COLO829 (cell line): Measurements from ENCODE around the gene SEMA4G.

Experiments used
- DNase-seq: peaks from one replicate; pipeline ENCODE4 v3.0.0; 2012; ENCODE audit warnings: low spot score

Gene SEMA4G, protein sequence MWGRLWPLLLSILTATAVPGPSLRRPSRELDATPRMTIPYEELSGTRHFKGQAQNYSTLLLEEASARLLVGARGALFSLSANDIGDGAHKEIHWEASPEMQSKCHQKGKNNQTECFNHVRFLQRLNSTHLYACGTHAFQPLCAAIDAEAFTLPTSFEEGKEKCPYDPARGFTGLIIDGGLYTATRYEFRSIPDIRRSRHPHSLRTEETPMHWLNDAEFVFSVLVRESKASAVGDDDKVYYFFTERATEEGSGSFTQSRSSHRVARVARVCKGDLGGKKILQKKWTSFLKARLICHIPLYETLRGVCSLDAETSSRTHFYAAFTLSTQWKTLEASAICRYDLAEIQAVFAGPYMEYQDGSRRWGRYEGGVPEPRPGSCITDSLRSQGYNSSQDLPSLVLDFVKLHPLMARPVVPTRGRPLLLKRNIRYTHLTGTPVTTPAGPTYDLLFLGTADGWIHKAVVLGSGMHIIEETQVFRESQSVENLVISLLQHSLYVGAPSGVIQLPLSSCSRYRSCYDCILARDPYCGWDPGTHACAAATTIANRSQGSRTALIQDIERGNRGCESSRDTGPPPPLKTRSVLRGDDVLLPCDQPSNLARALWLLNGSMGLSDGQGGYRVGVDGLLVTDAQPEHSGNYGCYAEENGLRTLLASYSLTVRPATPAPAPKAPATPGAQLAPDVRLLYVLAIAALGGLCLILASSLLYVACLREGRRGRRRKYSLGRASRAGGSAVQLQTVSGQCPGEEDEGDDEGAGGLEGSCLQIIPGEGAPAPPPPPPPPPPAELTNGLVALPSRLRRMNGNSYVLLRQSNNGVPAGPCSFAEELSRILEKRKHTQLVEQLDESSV

GRCh38 chr10:100969187-100970075 lies at the start of gene SEMA4G:
TSS of gene SEMA4G (plus strand) at chr10:100969504. CDS start at chr10:100972913, 3,409 bp downstream.
- DNase-seq = peak; percentile 4

GRCh38 chr10:100923580-100923979 lies 45.7 kb upstream of the SEMA4G start:
- no peak for DNase-seq

GRCh38 chr10:100927266-100927665 lies 42.0 kb upstream of the SEMA4G start:
- DNase-seq = no peak

- no peak for DNase-seq
These were observed 41.3 kb upstream of the SEMA4G start for GRCh38 chr10:100928039-100928438.

GRCh38 chr10:100930368-100930767 lies 38.9 kb upstream of the SEMA4G start:
- DNase-seq = no peak

GRCh38 chr10:100934084-100934659 lies 35.1 kb upstream of the SEMA4G start:
- DNase-seq = no peak

DNA sequence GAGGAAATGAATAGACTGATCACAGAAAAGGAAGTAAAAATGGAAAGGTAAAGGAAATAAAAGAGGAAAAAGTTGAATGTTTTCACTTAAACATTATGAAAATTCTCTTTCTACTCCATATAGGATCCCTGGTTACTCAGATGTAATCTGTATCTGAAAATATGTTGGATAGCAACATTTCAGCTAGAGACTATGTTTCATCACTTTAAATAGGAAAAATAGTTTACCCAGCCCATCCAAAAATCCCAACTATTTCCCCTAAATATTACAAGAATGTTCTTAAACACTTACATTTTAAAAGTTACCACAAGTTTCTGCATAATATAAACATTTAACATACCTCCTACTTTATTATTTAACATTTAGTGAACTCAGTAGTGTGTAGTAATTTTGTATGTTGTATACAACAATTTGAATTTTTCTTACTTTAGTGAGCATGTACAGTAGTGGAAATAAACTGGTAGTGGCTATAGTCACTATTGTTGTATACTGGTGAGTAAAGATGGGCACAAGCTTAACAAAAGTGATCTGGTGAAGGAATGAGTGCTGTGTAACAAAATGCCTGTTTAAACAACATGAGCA lies 29.4 kb upstream of the SEMA4G start:
- DNase-seq = no peak

GRCh38 chr10:100942229-100942628 lies 27.1 kb upstream of the SEMA4G start:
- no peak for DNase-seq

GRCh38 chr10:100943508-100943907 lies 25.8 kb upstream of the SEMA4G start:
- no peak for DNase-seq

DNA sequence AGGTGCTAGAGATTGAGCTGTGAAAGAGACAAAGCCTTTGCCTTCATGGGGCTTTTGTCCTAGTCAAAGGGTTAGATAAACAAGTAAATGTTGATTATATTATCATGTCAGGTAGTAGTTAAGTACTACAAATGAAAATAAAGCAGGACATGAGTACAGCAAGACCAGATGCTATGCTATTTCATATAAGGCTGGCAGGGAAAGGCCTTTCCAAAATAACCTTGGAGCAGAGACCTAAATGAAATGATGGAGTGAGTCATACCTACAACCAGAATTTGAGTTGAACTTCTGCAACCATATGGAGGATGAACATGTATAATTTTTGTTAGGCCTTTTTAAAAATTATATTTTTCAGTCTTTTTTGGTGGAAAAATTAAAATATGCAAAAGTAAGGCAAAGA lies 23.6 kb upstream of the SEMA4G start:
- DNase-seq = no peak

DNA sequence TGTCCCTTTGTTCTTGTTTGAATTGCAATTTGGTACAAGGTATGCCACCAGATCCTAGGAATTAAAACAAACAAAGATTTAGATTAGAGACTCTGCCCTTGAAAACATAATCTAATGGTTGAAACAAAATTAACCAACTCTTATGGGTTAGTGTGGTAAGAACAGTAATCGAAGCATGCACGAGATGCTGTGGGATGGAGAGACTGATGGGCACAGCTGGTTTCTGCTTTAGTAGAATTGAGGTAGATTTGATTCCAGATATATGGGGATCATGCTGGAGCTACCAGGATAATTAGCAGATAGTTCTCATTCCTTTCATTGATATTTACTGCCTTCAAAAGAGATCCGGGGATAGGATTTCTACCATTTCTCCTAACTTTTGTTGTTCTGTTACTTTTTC lies 20.4 kb upstream of the SEMA4G start:
- no peak for DNase-seq

DNA sequence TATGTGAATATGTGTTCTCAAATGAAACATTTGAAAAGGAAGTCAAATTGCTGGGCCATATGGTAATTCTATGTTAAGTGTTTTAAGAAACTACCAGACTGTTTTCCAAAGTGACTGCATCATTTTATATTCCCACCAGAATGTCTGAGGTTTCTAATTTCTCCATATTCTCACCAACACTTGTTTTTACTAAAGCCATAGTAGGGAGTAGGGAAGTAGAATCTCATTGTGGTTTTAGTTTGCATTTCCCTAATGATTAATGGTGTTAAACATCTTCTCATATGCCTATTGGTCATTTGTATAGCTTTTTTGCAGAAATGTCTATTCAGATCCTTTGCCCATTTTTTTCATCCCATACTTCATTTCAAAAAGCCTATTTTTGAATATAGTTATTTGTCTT lies 9.1 kb upstream of the SEMA4G start:
- DNase-seq = no peak

- no peak for DNase-seq
These were observed 6.8 kb upstream of the SEMA4G start for GRCh38 chr10:100962351-100963080.

- DNase-seq = no peak
These were observed 5.5 kb upstream of the SEMA4G start for GRCh38 chr10:100963826-100964225.

GRCh38 chr10:100965820-100966219 lies 3.5 kb upstream of the SEMA4G start:
- no peak for DNase-seq

GRCh38 chr10:100966887-100967286 lies 2.4 kb upstream of the SEMA4G start:
- DNase-seq = no peak

GRCh38 chr10:100967332-100967731 lies 2.0 kb upstream of the SEMA4G start:
- DNase-seq = no peak

DNA sequence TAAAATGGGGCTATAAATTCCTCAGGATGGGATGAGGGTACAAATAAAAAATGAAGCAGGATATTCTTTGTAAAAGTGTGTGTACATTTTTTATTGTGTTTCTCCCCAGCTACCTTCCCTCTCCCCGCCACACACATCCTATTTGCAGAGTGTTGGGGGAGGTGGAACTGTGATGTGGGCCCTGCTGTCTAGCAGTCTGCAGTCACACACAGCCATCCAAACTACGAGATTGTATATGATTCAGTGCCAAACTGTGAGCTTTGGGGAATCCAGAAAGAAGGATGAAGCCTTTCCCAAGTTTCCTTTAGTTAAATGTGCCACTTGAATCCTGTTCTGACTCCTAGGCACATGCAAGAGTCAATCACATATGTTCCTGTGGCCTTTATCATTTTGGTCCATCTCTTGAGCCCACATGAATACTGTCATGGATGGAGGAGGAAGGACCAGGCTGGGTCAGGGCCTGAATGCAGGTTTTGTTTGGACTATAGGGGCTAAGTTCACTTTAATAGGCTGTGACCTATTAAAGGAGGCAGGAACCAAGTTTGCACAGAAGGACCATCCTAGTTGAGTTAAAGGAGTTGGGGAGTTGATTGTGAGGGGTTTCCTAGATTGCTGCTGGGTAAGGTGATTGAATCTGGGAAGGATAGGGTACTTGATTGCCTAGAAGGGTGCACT lies 1.1 kb upstream of the SEMA4G start:
- no peak for DNase-seq

DNA sequence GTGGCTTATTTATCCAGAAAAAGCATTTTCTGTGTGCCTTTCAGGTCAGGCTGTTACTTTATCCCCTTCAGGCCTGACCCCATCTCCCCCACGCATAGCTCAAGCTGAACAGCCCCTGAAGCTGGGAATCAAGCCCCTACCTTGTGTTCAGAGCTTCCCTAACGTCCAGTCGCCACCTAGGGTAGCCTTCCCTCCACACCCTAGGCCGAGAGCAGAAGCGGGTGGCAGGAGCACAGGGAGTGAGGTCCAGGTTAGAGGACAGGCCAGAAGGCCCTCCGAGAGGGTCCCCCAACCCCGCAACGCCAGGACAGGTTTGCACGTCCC lies 479 bp upstream of the SEMA4G start:
- no peak for DNase-seq
